Esophagus muscularis mucosa (tissue), 4 donors: ENCODE measurements around the gene AQP2. TPM values are rescaled to one million over a fixed set of nuclear protein-coding genes. Genes with fewer than 3 reads are reported as not detected.

Experiments
- DNase-seq: peaks from one replicate; pipeline ENCODE4 v3.0.0-alpha.2; 2017; ENCODE audit errors: extremely low spot score
- H3K27ac ChIP-seq, 4 donors: fragments of 200-600 bp; sonication (generic); replicated peaks in 1 of 4; 1 replicate in 3 of 4; 2 replicates in 1 of 4; pipeline ENCODE4 v1.5.1; 2016 to 2019; ENCODE audit warnings: mild to moderate bottlenecking in 1 of 4
- H3K27me3 ChIP-seq, 4 donors: fragments of 200-600 bp; sonication (generic); one replicate each; pipeline versions ENCODE4 v1.5.1 to v1.6.0; 2016 to 2019
- H3K36me3 ChIP-seq, 4 donors: fragments of 200-600 bp; sonication (generic); one replicate each; pipeline ENCODE4 v1.5.1; 2016 to 2019
- H3K4me1 ChIP-seq, 4 donors: fragments of 200-600 bp; sonication (generic); one replicate each; pipeline ENCODE4 v1.5.1; 2016 to 2019
- H3K4me3 ChIP-seq, 4 donors: fragments of 200-600 bp; sonication (generic); 1 replicate in 2 of 4; 2 replicates in 2 of 4; pipeline ENCODE4 v1.5.1; 2016 to 2019; ENCODE audit warnings: mild to moderate bottlenecking in 4 of 4, moderate library complexity in 1 of 4
- H3K9me3 ChIP-seq, 4 donors: fragments of 200-600 bp; sonication (generic); 1 replicate in 3 of 4; 2 replicates in 1 of 4; pipeline ENCODE4 v1.5.1; 2016 to 2019
- EP300 ChIP-seq: sonication (generic); formaldehyde crosslinking; IDR thresholded peaks from one replicate; pipeline ENCODE4 v1.6.1; 2017; ENCODE audit warnings: antibody characterized with exemption
- POLR2A ChIP-seq: fragments of 450-650 bp; IDR thresholded peaks from one replicate; pipeline ENCODE4 v1.6.1; 2017; ENCODE audit warnings: antibody characterized with exemption, moderate library complexity, mild to moderate bottlenecking, low read depth
- POLR2AphosphoS5 ChIP-seq, 2 donors: sonication (generic); formaldehyde crosslinking; IDR thresholded peaks; one replicate each; pipeline ENCODE4 v1.6.1; 2017; ENCODE audit warnings: antibody characterized with exemption in 2 of 2
- WGBS: methylation state at CpG from one replicate; pipeline ENCODE4 v1.1.5; 2018; 5-methylcytosine and 5-hydroxymethylcytosine counted together
- intact Hi-C: fragments of 100-400 bp; cut with DNase I; formaldehyde crosslinking; loops from one replicate; pipeline ENCODE4 v1.15.1; 2023
- total RNA-seq, 4 donors: library from RNA; depleted of rRNA; stranded (reverse); fragments of >200 nt; gene quantifications; one replicate each; pipeline versions ENCODE4 v1.1.0 to v1.2.1, GENCODE V29; 2016
- TF ChIP-seq, protein P1 (sequence below), 3 experiments: fragments of 200-600 bp in 2 of 3; fragments of 450-650 bp in 1 of 3; sonication (generic) in 2 of 3; IDR thresholded peaks; one replicate each; pipeline ENCODE4 v1.5.1; 2017 to 2019; ENCODE audit warnings: antibody characterized with exemption in 3 of 3, mild to moderate bottlenecking in 2 of 3, moderate library complexity in 1 of 3

Gene AQP2
- total RNA-seq, 4 donors from 2014 or later, result not detected

DNA sequence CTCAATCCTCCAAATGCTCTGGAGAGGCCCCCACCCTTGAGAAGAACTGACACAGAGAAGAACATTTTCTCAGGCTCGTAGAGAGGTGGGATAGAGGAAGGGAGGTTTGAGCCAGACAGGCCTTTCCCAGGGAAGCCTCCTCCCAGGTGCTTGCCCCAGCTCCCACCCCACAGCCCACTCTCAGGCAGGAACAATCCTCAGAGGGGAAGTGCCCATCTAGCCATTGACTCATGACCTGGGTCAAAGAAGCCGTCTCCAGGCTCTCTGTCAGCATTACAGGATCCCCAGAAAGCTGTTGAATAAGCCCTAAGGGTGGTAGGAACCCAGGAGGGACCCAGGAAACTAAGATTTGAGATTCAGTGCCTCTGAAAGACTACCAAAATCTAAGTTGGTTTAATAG is 26.0 kb downstream of the AQP2 start:
- 78% methylated on average over 2 of the region's 2 CpGs for WGBS
- Histone ChIP-seq H3K36me3 (no peaks in the 10 kb centered on the region), H3K4me1 (peaks cover 7 to 23% (median 20%) of the 10 kb centered on the region in 4 donors), H3K4me3 (no peak overlapping the region), H3K27me3 (no peaks in the 10 kb centered on the region), H3K9me3 (no peaks in the 10 kb centered on the region), H3K27ac (no peak overlapping the region)
- intact Hi-C loops, result no loop called here
- TF ChIP-seq EP300, result no peak
- TF ChIP-seq, protein P1, sequence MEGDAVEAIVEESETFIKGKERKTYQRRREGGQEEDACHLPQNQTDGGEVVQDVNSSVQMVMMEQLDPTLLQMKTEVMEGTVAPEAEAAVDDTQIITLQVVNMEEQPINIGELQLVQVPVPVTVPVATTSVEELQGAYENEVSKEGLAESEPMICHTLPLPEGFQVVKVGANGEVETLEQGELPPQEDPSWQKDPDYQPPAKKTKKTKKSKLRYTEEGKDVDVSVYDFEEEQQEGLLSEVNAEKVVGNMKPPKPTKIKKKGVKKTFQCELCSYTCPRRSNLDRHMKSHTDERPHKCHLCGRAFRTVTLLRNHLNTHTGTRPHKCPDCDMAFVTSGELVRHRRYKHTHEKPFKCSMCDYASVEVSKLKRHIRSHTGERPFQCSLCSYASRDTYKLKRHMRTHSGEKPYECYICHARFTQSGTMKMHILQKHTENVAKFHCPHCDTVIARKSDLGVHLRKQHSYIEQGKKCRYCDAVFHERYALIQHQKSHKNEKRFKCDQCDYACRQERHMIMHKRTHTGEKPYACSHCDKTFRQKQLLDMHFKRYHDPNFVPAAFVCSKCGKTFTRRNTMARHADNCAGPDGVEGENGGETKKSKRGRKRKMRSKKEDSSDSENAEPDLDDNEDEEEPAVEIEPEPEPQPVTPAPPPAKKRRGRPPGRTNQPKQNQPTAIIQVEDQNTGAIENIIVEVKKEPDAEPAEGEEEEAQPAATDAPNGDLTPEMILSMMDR (IDR thresholded peaks at IDR 0.05), result no peak
- no peak for TF ChIP-seq POLR2AphosphoS5 (IDR thresholded peaks at IDR 0.05)
- TF ChIP-seq POLR2A, result no peak
- no peak for DNase-seq

DNA sequence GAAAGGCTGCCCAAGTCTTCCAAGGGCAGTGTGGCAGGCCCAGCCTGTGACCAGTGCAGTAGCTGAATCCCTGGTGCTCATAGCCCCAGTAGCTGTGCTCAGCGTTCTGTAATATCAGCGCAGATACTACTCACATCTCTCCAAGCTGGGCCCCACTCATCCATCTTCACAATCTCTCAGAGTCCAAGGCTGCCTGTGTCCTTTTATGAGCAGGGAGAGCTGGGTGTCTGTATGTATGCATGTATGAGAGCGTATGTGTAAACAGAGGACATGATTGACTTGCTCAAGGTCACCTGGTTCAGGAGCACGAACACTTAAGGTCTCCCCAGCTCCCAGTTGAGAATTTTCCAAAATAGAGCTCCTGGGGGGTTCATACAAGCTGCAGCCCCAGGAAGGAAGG is 27.6 kb downstream of the AQP2 start:
- WGBS, result 70% methylated on average over 4 of the region's 4 CpGs
- DNase-seq, result no peak

DNA sequence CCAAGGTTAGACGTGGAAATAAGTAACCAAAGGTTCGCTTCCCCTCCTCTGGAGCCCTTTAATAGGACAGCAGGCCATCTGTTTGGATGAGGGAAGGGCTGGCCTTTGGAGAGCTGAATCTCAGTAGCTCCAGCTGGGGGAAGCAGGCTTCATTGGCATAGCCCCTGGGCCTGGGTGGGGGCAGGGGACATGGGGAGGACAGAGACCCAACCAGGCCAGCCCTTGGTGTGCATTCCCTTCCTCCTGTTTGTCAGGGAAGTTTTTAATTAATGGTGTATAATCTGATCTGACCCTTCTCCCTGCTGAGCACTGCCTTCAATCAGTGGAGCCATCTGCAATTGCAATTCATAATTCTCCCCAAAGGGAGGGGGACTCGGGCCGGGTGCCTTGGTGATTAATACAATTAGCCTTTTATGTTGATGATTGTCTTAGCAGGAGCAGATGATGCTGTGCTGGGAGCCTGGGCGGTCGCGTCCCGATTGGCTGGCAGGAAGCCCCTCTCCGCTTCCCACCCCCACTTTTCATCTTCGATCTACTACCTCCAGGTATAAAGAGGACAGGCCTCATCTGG is 28.6 kb downstream of the AQP2 start:
- Histone ChIP-seq H3K9me3 (no peaks in the 10 kb centered on the region), H3K36me3 (no peaks in the 10 kb centered on the region), H3K27me3 (no peaks in the 10 kb centered on the region), H3K27ac (no peak overlapping the region), H3K4me3 (no peak overlapping the region), H3K4me1 (peaks cover 12 to 28% (median 23%) of the 10 kb centered on the region in 4 donors)
- no peak for DNase-seq
- 84% methylated on average over 10 of the region's 10 CpGs for WGBS
- TF ChIP-seq, protein P1 (IDR thresholded peaks at IDR 0.05), result no peak
- no peak for TF ChIP-seq EP300
- TF ChIP-seq POLR2AphosphoS5 (IDR thresholded peaks at IDR 0.05), result no peak
- no peak for TF ChIP-seq POLR2A
- intact Hi-C loops, result no loop called here

More for the DNA sequence above, 27.6 kb downstream of the AQP2 start:
- no peaks in the 10 kb centered on the region for H3K36me3 ChIP-seq
- peaks cover 7 to 23% (median 20%) of the 10 kb centered on the region in 4 donors for H3K4me1 ChIP-seq
- H3K9me3 ChIP-seq, result no peaks in the 10 kb centered on the region
- H3K27me3 ChIP-seq, result no peaks in the 10 kb centered on the region
- intact Hi-C loops, result no loop called here
- no peak overlapping the region for H3K4me3 ChIP-seq
- TF ChIP-seq EP300, result no peak
- TF ChIP-seq POLR2AphosphoS5 (IDR thresholded peaks at IDR 0.05), result no peak
- TF ChIP-seq POLR2A, result no peak
- TF ChIP-seq, protein P1 (IDR thresholded peaks at IDR 0.05), result no peak
- no peak overlapping the region for H3K27ac ChIP-seq

DNA sequence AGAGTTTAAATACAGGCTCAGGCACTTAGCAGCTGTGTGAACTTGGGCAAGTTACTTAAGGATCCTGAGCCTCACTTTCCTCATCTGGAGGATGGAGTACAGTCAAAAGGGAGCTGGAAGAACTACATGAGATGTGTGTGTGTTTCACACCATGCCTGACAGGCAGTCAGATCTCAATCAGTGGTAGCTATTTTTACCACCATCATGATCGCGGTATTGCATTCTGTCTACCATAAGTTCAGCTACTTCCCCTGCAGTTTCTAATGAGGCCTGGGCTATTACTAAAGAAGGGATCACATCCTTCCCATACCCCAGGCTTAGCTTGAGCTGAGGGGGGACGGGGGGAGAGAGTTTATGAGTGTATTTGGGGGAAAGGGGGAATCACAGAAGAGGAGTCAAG is 29.3 kb downstream of the AQP2 start:
- 79% methylated on average over 3 of the region's 3 CpGs for WGBS
- TF ChIP-seq POLR2A (no peak), EP300 (no peak), POLR2AphosphoS5 (IDR thresholded peaks at IDR 0.05) (no peak)
- TF ChIP-seq, protein P1 (IDR thresholded peaks at IDR 0.05), result no peak
- no peaks in the 10 kb centered on the region for H3K9me3 ChIP-seq
- DNase-seq, result no peak
- H3K27ac ChIP-seq, result no peak overlapping the region
- H3K36me3 ChIP-seq, result no peaks in the 10 kb centered on the region
- H3K27me3 ChIP-seq, result no peaks in the 10 kb centered on the region
- intact Hi-C loops, result no loop called here
- H3K4me1 ChIP-seq, result peaks cover 11 to 25% (median 21%) of the 10 kb centered on the region in 4 donors
- H3K4me3 ChIP-seq, result no peak overlapping the region
